MM.1S (cell line): Measurements from ENCODE around the gene DYNC1I1.

Source experiments
- DNase-seq: peaks from one replicate; pipeline ENCODE4 v3.0.0-alpha.2; 2015
- H2AFZ ChIP-seq: fragments of 300-600 bp; sonication (generic); 2 replicates; pipeline ENCODE4 v1.6.0; 2016; ENCODE audit warnings: antibody characterized with exemption, low read length
- H3F3A ChIP-seq: fragments of 300-600 bp; sonication (generic); 2 replicates; pipeline ENCODE4 v1.6.1; 2016; ENCODE audit warnings: mild to moderate bottlenecking, antibody characterized with exemption, low read length, moderate library complexity, mixed read lengths; ENCODE audit not compliant: insufficient read depth
- H3K27ac ChIP-seq: fragments of 300-600 bp; sonication (generic); 2 replicates; pipeline ENCODE4 v1.5.1; 2016; ENCODE audit warnings: mild to moderate bottlenecking, low read length
- H3K27me3 ChIP-seq: fragments of 300-600 bp; sonication (generic); replicated peaks from 2 replicates; pipeline ENCODE4 v1.6.0; 2016; ENCODE audit warnings: low read length; ENCODE audit not compliant: insufficient read depth
- H3K36me3 ChIP-seq: fragments of 300-600 bp; sonication (generic); replicated peaks from 2 replicates; pipeline ENCODE4 v1.6.1; 2016; ENCODE audit warnings: mild to moderate bottlenecking, low read length, mixed read lengths; ENCODE audit not compliant: insufficient read depth
- H3K4me1 ChIP-seq: fragments of 300-600 bp; sonication (generic); 2 replicates; pipeline ENCODE4 v1.6.1; 2016; ENCODE audit warnings: low read length, mixed read lengths
- H3K4me2 ChIP-seq: fragments of 300-600 bp; sonication (generic); 2 replicates; pipeline ENCODE4 v1.6.0; 2016; ENCODE audit warnings: low read depth, low read length
- H3K4me3 ChIP-seq: fragments of 300-600 bp; sonication (generic); 2 replicates; pipeline ENCODE4 v1.5.1; 2016; ENCODE audit warnings: low read length, mixed read lengths
- H3K79me2 ChIP-seq: fragments of 300-600 bp; sonication (generic); 2 replicates; pipeline ENCODE4 v1.6.1; 2016; ENCODE audit warnings: mixed run types, low read length, mixed read lengths
- H3K9ac ChIP-seq: fragments of 300-600 bp; sonication (generic); 2 replicates; pipeline ENCODE4 v1.6.1; 2016; ENCODE audit warnings: low read length, mixed read lengths
- H3K9me2 ChIP-seq: fragments of 300-600 bp; sonication (generic); replicated peaks from 2 replicates; pipeline ENCODE4 v1.6.1; 2016; ENCODE audit warnings: mild to moderate bottlenecking, low read length, mixed read lengths; ENCODE audit not compliant: insufficient read depth
- H3K9me3 ChIP-seq: fragments of 300-600 bp; sonication (generic); replicated peaks from 2 replicates; pipeline ENCODE4 v1.6.1; 2016; ENCODE audit warnings: mild to moderate bottlenecking, low read length, mixed read lengths; ENCODE audit not compliant: insufficient read depth
- H4K20me1 ChIP-seq: fragments of 300-600 bp; sonication (generic); 2 replicates; pipeline ENCODE4 v1.6.1; 2016; ENCODE audit warnings: mild to moderate bottlenecking, low read length, moderate library complexity, mixed read lengths; ENCODE audit not compliant: insufficient read depth
- CTCF ChIP-seq: fragments of 300-600 bp; sonication (generic); IDR thresholded peaks from 2 replicates; pipeline ENCODE4 v1.5.1; 2016; ENCODE audit warnings: antibody characterized with exemption, low read length, mixed read lengths
- EZH2 ChIP-seq: fragments of 300-600 bp; sonication (generic); optimal IDR thresholded peaks from 2 replicates; pipeline ENCODE3; 2017; ENCODE audit warnings: low read depth, mild to moderate bottlenecking, antibody characterized with exemption, low read length, mixed read lengths
- EZH2phosphoT487 ChIP-seq: fragments of 300-600 bp; sonication (generic); IDR thresholded peaks from 2 replicates; pipeline ENCODE4 v1.6.1; 2018; ENCODE audit warnings: antibody characterized with exemption, low read length

The DYNC1I1 gene

DNA sequence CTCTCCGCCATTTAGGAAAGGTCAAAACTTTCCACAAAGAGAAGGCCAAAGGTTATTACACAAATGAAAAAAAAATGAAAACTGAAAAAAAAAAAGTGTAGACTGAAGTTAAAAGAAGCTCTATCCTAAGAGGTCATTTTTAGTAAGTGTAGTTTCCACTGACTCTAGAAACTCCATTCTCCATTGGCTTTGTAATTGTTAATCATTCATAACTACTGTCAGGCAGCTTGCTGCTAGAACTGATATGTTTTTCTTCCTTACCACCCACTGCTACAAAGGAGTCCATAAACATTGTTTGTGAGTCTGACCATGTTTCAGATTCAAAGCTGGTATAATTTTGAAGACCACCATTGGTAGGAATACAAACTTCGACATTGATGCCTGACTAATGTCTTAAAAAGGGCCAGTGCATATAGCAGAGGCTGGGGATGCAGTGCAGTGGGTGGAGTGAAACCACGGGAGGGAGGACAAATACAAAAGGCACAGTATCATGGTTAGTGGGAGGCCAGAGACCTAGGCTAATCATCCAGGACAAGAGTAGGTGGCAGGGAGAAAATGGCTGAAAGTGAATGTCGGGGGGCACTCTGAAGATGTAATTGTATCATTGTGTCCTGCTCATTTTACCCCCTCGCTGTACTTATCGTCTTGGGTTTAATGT lies 16.9 kb upstream of the DYNC1I1 start:
- H4K20me1 ChIP-seq, result no peaks in the 10 kb centered on the region
- H3K27me3 ChIP-seq, result no peaks in the 10 kb centered on the region
- no peak overlapping the region for H3K4me2 ChIP-seq
- H3K9ac ChIP-seq, result no peak overlapping the region
- TF ChIP-seq CTCF (no peak), EZH2phosphoT487 (no peak), EZH2 (no peak)
- H3K9me2 ChIP-seq, result no peaks in the 10 kb centered on the region
- no peaks in the 10 kb centered on the region for H3K79me2 ChIP-seq
- no peak for DNase-seq
- no peaks in the 10 kb centered on the region for H3F3A ChIP-seq
- no peaks in the 10 kb centered on the region for H3K9me3 ChIP-seq
- H3K4me3 ChIP-seq, result no peak overlapping the region
- no peak overlapping the region for H2AFZ ChIP-seq
- H3K27ac ChIP-seq, result no peak overlapping the region
- no peaks in the 10 kb centered on the region for H3K4me1 ChIP-seq
- H3K36me3 ChIP-seq, result no peaks in the 10 kb centered on the region

GRCh38 chr7:95758187-95758586 lies 14.2 kb upstream of the DYNC1I1 start:
- H3K9me3 ChIP-seq, result no peaks in the 10 kb centered on the region
- no peak overlapping the region for H3K4me2 ChIP-seq
- no peaks in the 10 kb centered on the region for H3F3A ChIP-seq
- no peak for TF ChIP-seq CTCF
- no peak for TF ChIP-seq EZH2phosphoT487
- H3K4me3 ChIP-seq, result no peak overlapping the region
- no peaks in the 10 kb centered on the region for H3K4me1 ChIP-seq
- H3K27ac ChIP-seq, result no peak overlapping the region
- H4K20me1 ChIP-seq, result no peaks in the 10 kb centered on the region
- H3K79me2 ChIP-seq, result no peaks in the 10 kb centered on the region
- H3K36me3 ChIP-seq, result no peaks in the 10 kb centered on the region
- no peaks in the 10 kb centered on the region for H3K9me2 ChIP-seq
- DNase-seq, result no peak
- no peak overlapping the region for H2AFZ ChIP-seq
- no peaks in the 10 kb centered on the region for H3K27me3 ChIP-seq
- H3K9ac ChIP-seq, result no peak overlapping the region

DNA sequence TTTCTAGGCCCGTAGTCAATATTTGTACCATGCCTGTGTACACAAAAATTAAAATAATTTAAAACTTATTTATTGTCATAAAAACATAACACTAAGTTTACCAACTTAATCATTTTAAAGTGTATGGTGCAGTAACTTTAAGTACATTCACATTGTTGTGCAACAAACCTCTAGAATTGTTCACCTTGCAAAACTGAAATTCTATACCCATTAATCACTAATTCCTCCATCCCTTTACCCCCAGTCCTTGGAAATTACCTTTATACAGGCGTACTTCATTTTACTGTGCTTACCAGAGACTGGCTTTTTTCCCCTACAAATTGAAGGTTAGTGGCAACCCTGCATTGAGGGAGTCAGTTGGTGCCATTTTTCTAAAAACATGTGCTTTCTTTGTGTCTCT lies 6.3 kb upstream of the DYNC1I1 start:
- Histone ChIP-seq H3K4me2 (no peak overlapping the region), H3K4me1 (no peaks in the 10 kb centered on the region), H3K36me3 (no peaks in the 10 kb centered on the region), H3K4me3 (no peak overlapping the region), H3K9me3 (no peaks in the 10 kb centered on the region), H2AFZ (no peak overlapping the region), H3K27me3 (no peaks in the 10 kb centered on the region), H3K27ac (no peak overlapping the region), H3K79me2 (no peaks in the 10 kb centered on the region), H3K9me2 (no peaks in the 10 kb centered on the region), H4K20me1 (no peaks in the 10 kb centered on the region), H3F3A (no peaks in the 10 kb centered on the region), H3K9ac (no peak overlapping the region)
- no peak for DNase-seq
- TF ChIP-seq EZH2phosphoT487, result no peak
- TF ChIP-seq CTCF, result no peak
- no peak for TF ChIP-seq EZH2
